Stimulated activated naive B cell treated with anti-CD40 and anti-IgM and Interleukin-4, amounts not matched to agents 10 μg/mL and 1 μg/mL and 100 μg/mL, for 72 hours (primary cell): ENCODE data around the gene CISD3.
A peak's percentile ranks its signal among the peaks of the same experiment; 100 is the strongest.

Experiments used
- ATAC-seq, 2 donors: fragments of 150-1000 bp; cut with Tn5 transposase; replicated peaks; 2 replicates each; pipeline ENCODE4 v1.10.0; 2021; ENCODE audit warnings: moderate library complexity in 1 of 2
- DNase-seq: peaks from one replicate; pipeline ENCODE4 v3.0.0; 2021
- H3K27ac Mint-ChIP-seq: one replicate; pipeline ENCODE4 v1.8.0; 2022; ENCODE audit warnings: mild to moderate bottlenecking, mixed read lengths
- H3K27me3 Mint-ChIP-seq, 2 donors: one replicate each; pipeline ENCODE4 v1.8.0; 2022; ENCODE audit warnings: mixed read lengths in 2 of 2
- H3K36me3 Mint-ChIP-seq, 2 donors: one replicate each; pipeline ENCODE4 v1.8.0; 2022; ENCODE audit warnings: mixed read lengths in 2 of 2, mild to moderate bottlenecking in 1 of 2
- H3K4me1 Mint-ChIP-seq, 2 donors: one replicate each; pipeline ENCODE4 v1.8.0; 2022; ENCODE audit warnings: mixed read lengths in 2 of 2, mild to moderate bottlenecking in 1 of 2
- H3K4me3 Mint-ChIP-seq, 2 donors: one replicate each; pipeline ENCODE4 v1.8.0; 2022; ENCODE audit warnings: mild to moderate bottlenecking in 2 of 2, mixed read lengths in 2 of 2, moderate library complexity in 1 of 2
- H3K9me3 Mint-ChIP-seq, 2 donors: one replicate each; pipeline ENCODE4 v1.8.0; 2022; ENCODE audit warnings: mixed read lengths in 2 of 2, mild to moderate bottlenecking in 1 of 2

The CISD3 gene

GRCh38 chr17:38703742-38704605, 26.2 kb upstream of the CISD3 start:
- peak overlapping the region; percentile 95 to 99 for H3K4me3 Mint-ChIP-seq
- DNase-seq (peak; percentile 70), ATAC-seq (peak; percentile 3 to 14)
- H3K27me3 Mint-ChIP-seq = no peaks in the 10 kb centered on the region
- peak overlapping the region; percentile 100 for H3K27ac Mint-ChIP-seq
- peaks cover 12 to 22% of the 10 kb centered on the region in 2 donors for H3K36me3 Mint-ChIP-seq
- H3K9me3 Mint-ChIP-seq = peaks cover 5 to 6% of the 10 kb centered on the region in 2 donors
- peaks cover 45 to 71% of the 10 kb centered on the region in 2 donors for H3K4me1 Mint-ChIP-seq

- ATAC-seq (peak; percentile 1 to 4), DNase-seq (peak; percentile 59)
- Mint-ChIP-seq H3K4me1 (peaks cover 46 to 73% of the 10 kb centered on the region in 2 donors), H3K27ac (peak within 1 kb of the TSS; percentile 100), H3K9me3 (peaks cover 3 to 5% of the 10 kb centered on the region in 2 donors), H3K4me3 (peak within 1 kb of the TSS; percentile 95 to 99), H3K36me3 (peaks cover 19 to 29% of the 10 kb centered on the region in 2 donors), H3K27me3 (no peaks in the 10 kb centered on the region)
These were observed 25.3 kb upstream of the CISD3 start, which contains the start of gene MLLT6 for GRCh38 chr17:38704606-38705522. Gene MLLT6, plus strand, starts transcription at chr17:38705273. Its CDS starts 360 bp downstream, at chr17:38705633.

DNA sequence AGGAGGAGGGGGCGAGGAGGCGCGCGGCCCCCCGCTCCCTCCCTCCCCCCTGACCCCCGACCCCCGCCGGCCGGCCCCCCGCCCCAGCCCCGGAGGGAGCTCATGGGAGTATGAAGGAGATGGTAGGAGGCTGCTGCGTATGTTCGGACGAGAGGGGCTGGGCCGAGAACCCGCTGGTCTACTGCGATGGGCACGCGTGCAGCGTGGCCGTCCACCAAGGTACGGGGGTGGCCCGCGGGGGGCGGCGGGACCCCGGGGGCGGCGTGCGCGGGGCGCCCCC, 24.7 kb upstream of the CISD3 start:
- DNase-seq = peak; percentile 27
- H3K27ac Mint-ChIP-seq = peak overlapping the region; percentile 100

DNA sequence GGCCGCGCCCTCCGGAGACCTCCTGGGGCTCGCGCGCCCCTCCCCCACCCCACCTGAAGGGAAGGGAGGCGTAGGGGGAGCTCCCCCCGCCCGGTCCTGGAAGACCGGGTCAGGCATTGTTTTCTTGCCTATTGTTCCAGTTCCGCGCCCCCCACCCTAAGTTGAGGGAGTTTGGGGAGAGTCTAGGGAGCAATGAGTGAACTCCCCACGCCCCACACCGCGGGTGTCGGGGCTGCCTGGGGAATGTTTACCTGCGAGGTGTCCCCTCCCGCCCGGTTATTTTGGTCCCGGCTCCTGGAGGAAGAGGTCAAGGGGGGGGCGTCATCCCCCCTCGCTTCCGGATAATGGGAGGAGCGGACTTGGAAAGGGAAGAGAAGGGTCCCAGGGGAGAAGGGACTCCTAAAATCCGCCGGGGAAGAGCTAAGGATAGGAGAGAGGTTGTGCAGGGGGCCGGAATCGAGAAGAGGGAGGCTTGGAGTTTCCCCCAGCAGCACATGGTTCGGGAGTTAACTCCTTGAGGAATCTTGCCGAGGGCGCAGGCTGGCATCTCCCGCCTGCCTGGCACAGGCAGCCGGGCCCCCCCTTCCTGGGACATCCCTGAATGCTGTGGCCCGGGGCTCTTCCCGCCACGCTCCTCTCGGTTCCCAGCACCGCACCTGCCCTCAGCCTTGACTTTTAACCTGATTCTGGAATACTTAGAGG, 24.2 kb upstream of the CISD3 start:
- ATAC-seq (no peak), DNase-seq (no peak)
- no peaks in the 10 kb centered on the region for H3K9me3 Mint-ChIP-seq
- peaks cover 27 to 35% of the 10 kb centered on the region in 2 donors for H3K36me3 Mint-ChIP-seq
- no peaks in the 10 kb centered on the region for H3K27me3 Mint-ChIP-seq
- H3K4me3 Mint-ChIP-seq = peak overlapping the region; percentile 95 to 99
- H3K4me1 Mint-ChIP-seq = peaks cover 52 to 75% of the 10 kb centered on the region in 2 donors
- H3K27ac Mint-ChIP-seq = peak overlapping the region; percentile 95

More for the DNA sequence above, 24.7 kb upstream of the CISD3 start:
- Mint-ChIP-seq H3K4me1 (peaks cover 47 to 73% of the 10 kb centered on the region in 2 donors), H3K9me3 (no peaks in the 10 kb centered on the region), H3K27me3 (no peaks in the 10 kb centered on the region), H3K4me3 (peak overlapping the region; percentile 95 to 99), H3K36me3 (peaks cover 24 to 30% of the 10 kb centered on the region in 2 donors)
- ATAC-seq = no peak

- peak overlapping the region; percentile 95 to 99 for H3K4me3 Mint-ChIP-seq
- H3K36me3 Mint-ChIP-seq = peaks cover 32 to 42% of the 10 kb centered on the region in 2 donors
- DNase-seq (no peak), ATAC-seq (no peak)
- no peaks in the 10 kb centered on the region for H3K9me3 Mint-ChIP-seq
- no peaks in the 10 kb centered on the region for H3K27me3 Mint-ChIP-seq
- peaks cover 51 to 75% of the 10 kb centered on the region in 2 donors for H3K4me1 Mint-ChIP-seq
- peak overlapping the region; percentile 95 for H3K27ac Mint-ChIP-seq
These were observed 23.5 kb upstream of the CISD3 start for GRCh38 chr17:38706505-38707216.

GRCh38 chr17:38707678-38708351, 22.3 kb upstream of the CISD3 start:
- ATAC-seq = no peak
- Mint-ChIP-seq H3K36me3 (peaks cover 34 to 50% of the 10 kb centered on the region in 2 donors), H3K4me3 (peak overlapping the region in 1 of 2 donors; percentile 30), H3K9me3 (no peaks in the 10 kb centered on the region), H3K4me1 (peaks cover 50 to 74% of the 10 kb centered on the region in 2 donors), H3K27ac (peak overlapping the region; percentile 44), H3K27me3 (no peaks in the 10 kb centered on the region)
- DNase-seq = no peak

- DNase-seq = no peak
- no peak for ATAC-seq
- H3K9me3 Mint-ChIP-seq = no peaks in the 10 kb centered on the region
- H3K4me3 Mint-ChIP-seq = no peak overlapping the region
- H3K27ac Mint-ChIP-seq = peak overlapping the region; percentile 70
- H3K4me1 Mint-ChIP-seq = peaks cover 48 to 70% of the 10 kb centered on the region in 2 donors
- peaks cover 36 to 56% of the 10 kb centered on the region in 2 donors for H3K36me3 Mint-ChIP-seq
- H3K27me3 Mint-ChIP-seq = no peaks in the 10 kb centered on the region
These were observed 20.9 kb upstream of the CISD3 start for GRCh38 chr17:38709104-38709820.

- Mint-ChIP-seq H3K36me3 (peaks cover 38 to 59% of the 10 kb centered on the region in 2 donors), H3K9me3 (no peaks in the 10 kb centered on the region), H3K27ac (peak overlapping the region; percentile 74), H3K4me1 (peaks cover 49 to 74% of the 10 kb centered on the region in 2 donors), H3K27me3 (no peaks in the 10 kb centered on the region), H3K4me3 (no peak overlapping the region)
- ATAC-seq = no peak
- DNase-seq = no peak
These were observed 20.1 kb upstream of the CISD3 start for GRCh38 chr17:38709864-38710603.

DNA sequence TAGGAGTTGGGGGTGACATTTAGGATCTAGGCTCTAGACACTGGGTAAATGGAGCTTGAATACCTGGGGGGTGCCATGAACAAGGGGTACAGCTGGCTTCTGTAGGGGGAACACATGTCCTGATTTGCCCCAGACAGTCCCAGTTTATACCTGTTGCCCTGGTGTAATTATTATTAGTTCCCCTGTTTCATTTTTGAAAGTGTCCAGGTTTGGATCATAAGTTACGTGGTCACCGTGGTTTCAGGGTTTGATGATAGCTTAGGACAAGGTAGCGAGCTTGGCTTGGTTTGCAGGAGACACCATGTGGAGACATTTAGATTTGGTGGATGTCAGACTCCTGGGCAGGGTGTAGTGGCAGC, 19.6 kb upstream of the CISD3 start:
- H3K4me3 Mint-ChIP-seq = no peak overlapping the region
- H3K27ac Mint-ChIP-seq = peak overlapping the region; percentile 74
- no peaks in the 10 kb centered on the region for H3K27me3 Mint-ChIP-seq
- DNase-seq (no peak), ATAC-seq (no peak)
- H3K4me1 Mint-ChIP-seq = peaks cover 54 to 79% of the 10 kb centered on the region in 2 donors
- no peaks in the 10 kb centered on the region for H3K9me3 Mint-ChIP-seq
- peaks cover 41 to 63% of the 10 kb centered on the region in 2 donors for H3K36me3 Mint-ChIP-seq

DNA sequence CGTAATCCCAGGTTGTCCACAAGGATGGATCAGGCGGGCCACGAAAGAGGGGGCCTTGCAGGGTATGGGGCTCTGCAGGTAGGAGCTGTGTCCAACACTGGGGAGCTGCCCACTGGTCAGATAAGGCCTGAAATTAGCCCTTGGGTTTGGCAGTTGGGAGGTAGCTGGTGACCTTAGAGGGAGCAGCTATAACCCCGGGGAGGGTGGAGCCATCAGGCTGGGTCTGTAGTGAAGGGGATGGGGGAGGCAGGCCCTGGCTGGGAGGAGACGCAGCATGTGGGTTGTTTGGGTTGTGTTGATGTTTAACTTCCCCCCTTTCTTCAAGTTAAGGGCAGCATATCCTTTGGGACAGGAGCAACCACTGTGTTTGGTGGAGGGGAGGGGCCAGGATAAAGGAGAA, 19.2 kb upstream of the CISD3 start:
- DNase-seq (no peak), ATAC-seq (no peak)
- Mint-ChIP-seq H3K4me3 (no peak overlapping the region), H3K27ac (peak overlapping the region; percentile 72), H3K36me3 (peaks cover 42 to 67% of the 10 kb centered on the region in 2 donors), H3K27me3 (no peaks in the 10 kb centered on the region), H3K4me1 (peaks cover 56 to 80% of the 10 kb centered on the region in 2 donors), H3K9me3 (no peaks in the 10 kb centered on the region)

GRCh38 chr17:38711792-38712571, 18.2 kb upstream of the CISD3 start:
- H3K27me3 Mint-ChIP-seq = no peaks in the 10 kb centered on the region
- H3K36me3 Mint-ChIP-seq = peaks cover 49 to 76% of the 10 kb centered on the region in 2 donors
- no peak for ATAC-seq
- H3K27ac Mint-ChIP-seq = peak overlapping the region; percentile 60
- H3K4me3 Mint-ChIP-seq = no peak overlapping the region
- no peaks in the 10 kb centered on the region for H3K9me3 Mint-ChIP-seq
- peaks cover 56 to 72% of the 10 kb centered on the region in 2 donors for H3K4me1 Mint-ChIP-seq
- DNase-seq = no peak
